NCI-H510A (cell line): ENCODE measurements around the gene RASGRF2.
"Not testable (repeated sequence)": the region's sequence is repeated elsewhere in the genome, so short reads cannot be mapped to it uniquely, and the experiment has no call there.

Source experiments
- DNase-seq: peaks from one replicate; lab custom pipeline; 2025; lab: John Stamatoyannopoulos, UW

RASGRF2 gene

DNA sequence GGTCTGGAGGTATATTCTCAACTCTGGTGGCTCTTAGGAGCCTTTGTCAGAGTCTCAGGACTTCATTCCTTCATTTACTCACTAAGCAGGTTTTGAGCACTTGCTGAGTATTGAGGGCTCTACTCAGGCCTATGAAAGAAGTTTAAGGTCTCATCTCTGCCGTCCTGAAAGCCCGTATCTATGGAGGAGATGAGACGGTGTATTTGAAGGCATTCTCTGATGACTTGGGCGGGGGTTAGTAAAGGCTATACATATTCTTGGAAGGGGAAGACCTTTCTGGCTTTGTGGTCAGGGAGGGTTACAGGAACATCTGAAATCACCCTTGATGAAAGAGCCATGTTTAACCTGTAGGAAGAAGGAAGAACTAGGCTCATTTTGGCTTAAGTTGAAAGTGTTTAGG, 21.9 kb downstream of the RASGRF2 start:
- no peak for DNase-seq

DNA sequence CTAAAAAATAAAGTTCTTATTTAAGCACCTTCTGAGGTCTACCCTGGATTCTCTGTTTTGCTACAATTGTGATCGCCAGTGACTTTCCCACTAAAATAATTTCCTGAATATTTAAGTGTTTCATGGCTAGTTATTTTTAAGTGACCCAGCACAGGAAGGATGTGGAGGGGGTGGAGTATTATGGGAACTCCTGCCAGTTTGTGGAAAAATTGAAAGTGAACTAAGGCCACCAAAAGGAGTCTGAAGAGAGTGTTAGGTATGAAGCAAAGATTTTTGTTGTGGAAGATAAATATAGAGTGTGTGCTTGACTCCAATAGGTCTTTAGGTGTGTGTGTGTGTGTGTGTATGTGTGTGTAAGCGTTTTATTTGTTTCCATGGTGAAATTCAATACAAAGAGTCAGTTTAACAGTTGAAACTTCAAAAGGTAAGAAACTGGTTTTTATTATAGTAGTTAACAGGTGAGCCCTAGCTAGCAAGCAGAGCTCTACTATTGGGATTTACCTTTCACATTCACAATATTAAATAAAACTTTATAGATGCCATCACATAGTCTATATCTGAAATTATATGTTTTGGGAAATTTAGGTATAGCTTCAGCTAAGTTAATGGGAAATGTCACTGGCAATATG, 25.6 kb downstream of the RASGRF2 start:
- no peak for DNase-seq

DNA sequence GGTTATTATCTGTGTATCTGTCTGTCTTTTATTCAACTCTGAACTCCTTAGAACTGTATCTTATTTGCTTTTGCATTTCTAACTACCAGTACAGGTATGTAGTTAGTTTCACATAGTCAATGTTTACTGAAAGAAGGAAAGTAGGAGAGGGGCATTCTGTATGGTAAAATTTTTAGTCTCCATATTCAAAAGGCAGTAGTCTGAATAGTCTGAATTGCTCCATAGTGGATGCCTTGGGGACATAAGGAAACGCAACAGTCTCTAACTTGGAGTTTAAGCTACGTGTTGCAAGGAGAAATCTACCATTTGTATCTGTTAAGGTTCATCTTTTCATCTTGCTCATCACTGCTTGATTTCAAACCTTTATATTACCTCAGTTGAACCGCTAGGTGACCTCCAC, 26.2 kb downstream of the RASGRF2 start:
- no peak for DNase-seq

GRCh38 chr5:80987078-80987766, 27.1 kb downstream of the RASGRF2 start:
- no peak for DNase-seq

DNA sequence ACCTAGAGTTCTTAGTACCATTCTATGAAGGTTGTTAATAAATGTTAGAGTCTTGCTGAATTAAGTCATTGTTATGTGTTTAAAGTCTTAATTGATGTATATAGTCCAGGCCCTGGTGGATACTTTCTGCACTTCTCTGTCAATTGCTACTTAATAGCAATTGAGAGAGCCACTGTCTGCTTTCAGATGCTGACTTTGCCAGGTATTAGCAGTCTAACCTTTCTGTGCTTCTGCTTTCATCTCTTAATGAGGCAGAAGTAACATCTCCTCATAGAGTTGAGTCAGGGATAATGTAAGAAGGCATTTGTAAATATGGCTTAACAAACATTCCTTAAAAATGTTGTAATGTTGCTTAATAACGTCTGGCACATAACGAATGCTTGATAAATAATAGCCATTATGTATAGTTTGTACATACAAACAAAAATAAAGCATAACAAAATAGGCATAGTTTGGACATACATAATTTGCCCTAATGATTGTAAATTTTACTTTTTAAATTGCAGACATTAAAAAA, 28.3 kb downstream of the RASGRF2 start:
- no peak for DNase-seq

DNA sequence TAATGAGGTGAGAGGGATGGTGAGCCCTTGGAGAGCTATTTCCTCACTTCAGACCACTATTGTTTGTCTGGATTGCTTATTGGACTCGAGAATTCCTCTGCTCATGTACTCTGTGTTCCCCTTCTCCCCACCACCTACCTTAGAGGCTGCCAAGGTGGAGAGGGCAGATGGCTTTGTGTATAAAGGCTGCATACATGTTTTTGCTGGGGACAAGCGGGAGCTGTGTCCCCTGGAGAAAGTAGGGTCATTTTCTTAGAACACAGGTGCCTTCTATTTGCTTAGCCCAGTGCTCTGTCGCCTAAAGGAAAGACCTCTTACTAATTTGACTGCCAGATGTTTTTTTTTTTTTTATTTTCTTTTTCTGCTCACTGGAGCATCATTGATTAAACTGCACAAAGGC, 29.7 kb downstream of the RASGRF2 start:
- no peak for DNase-seq

DNA sequence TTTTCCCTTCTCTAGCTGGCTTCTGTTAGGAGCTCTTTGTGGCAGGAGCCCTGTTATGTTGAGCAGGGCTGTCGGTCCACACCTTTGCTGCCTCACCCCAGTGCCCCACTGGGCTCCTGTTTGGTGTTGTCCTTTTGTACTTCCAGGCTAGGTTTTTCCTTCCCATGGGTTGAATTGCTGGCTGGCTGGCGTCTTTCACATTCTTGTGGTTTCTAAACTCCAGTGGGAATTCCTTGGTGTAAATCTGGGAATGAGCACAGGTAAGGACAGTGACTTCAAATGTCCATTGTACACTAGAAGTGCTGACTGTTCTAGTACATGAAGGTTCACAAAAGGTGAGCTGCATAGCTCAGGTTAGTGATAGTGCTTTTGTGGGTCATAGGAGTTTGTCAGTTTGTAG, 30.4 kb downstream of the RASGRF2 start:
- no peak for DNase-seq

GRCh38 chr5:80990971-80991370, 30.8 kb downstream of the RASGRF2 start:
- DNase-seq, result no peak

GRCh38 chr5:80995908-80996307, 35.7 kb downstream of the RASGRF2 start:
- no peak for DNase-seq

DNA sequence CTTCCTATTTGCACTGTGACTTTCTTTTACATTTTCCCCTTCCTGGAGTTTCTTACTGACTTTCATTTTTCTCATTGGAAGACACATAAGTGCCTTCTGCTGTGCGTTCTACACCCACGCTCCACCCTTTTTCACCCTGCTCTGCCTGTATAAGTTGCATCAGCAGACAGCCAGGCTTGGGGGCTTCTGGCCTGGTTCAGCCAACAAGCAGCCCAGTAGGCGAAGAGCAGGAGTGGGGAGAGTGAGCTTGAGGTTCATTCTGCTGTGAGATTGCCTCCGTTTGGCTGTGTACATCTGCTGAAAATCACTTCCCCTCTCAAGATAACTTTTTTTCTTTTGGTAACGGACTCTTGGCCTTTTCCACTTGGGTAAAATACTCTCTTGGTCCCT, 38.4 kb downstream of the RASGRF2 start:
- DNase-seq, result no peak

DNA sequence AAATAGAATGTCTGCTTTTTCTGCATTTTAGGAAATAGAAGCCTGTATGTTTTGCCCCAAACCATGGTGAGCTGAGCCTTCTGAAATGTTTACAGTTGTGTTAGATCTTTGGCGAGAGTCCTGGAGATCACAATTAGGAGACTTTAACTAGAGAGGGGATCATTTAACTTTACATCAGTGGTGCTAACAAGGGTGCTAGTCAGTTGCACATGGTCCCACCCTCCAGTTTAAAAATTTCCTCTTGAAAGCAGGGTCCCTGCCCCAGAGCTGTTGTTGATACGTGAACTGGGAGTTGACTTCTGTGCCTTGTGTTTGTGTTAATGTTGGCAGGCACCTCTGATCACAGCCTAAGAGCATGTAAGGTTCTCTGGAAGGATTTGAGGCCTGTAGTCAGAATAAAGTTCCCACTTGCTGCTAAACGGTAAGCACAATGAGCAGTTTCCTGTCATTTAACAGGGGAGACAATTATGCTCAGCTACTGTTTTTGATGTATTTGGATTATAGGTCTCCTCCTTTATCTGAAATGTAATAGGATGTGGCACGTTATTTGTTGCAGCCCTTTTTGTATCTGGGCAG, 43.7 kb downstream of the RASGRF2 start:
- no peak for DNase-seq

DNA sequence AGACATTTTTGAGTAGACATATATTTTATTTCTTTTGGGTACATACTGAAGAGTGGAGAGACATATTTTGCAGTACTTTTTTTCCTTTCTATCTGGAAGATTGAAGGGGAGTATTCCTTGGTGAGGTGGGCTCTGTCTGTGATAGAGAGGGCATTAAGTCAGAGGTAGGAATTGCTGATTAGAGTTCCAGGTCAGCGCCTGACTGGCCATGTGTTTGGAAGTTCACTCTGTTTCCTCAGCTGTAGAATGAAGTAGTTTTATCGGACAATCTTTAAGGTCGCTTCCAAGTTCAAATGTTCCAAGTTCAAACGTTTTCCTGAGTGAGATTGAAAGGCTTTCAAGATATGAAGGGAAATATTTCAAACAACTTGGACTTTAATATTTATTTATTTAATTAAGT, 45.5 kb downstream of the RASGRF2 start:
- no peak for DNase-seq

DNA sequence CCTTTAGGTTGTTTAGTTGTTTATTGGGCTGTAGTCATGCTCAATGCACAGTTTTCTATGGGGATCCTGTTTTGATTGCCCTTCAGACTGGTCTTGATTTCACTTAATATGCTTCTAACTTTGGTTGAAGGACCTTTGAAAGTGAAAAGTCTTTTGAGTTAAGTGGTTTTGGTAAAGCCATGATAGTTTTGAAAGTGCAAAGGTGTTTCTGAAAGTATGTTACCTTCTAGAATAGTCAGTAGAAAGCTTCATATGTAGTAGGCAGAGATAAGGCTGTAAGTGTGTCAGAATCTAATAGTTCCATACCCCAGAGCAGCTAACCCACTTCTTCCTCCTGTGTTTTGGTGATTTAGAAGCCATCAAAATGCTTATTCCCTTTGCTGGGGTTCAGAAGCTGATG, 46.1 kb downstream of the RASGRF2 start:
- no peak for DNase-seq

DNA sequence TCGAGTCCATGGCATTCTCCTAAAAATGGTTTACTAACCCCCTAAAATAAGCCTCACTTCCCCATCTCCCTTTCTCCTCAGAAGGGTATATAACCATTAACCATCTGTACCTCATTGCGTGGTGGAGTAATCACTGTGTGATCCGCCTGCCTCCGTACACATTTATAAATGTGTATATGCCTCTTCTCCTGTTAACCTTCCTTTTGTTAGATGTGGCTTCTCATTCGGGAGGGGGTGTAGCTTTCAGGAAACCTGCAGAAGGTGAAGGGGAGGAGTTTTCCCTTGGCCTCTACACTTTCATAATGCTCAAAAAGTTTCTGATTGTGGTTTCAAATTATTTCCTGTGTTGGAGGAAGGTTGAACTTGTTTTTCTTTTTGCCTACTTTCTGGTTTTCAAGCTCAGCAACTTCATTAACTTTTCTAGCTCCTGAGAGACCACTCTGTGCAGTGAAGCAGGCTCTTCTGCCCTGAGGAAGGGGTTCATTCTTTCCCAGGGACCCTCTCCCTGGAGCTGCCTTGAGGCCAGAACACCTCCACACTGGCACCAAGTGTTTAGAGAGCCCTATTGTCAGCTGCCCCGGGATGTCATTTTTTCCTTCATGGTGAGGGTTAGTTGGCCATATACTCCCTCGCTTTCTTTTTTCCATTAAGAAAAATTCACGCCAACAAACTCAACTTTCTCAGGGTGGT, 46.9 kb downstream of the RASGRF2 start:
- no peak for DNase-seq

GRCh38 chr5:81007637-81008027, 47.5 kb downstream of the RASGRF2 start:
- DNase-seq, result no peak

- no peak for DNase-seq
These were observed 50.4 kb downstream of the RASGRF2 start for GRCh38 chr5:81010336-81011169.

DNA sequence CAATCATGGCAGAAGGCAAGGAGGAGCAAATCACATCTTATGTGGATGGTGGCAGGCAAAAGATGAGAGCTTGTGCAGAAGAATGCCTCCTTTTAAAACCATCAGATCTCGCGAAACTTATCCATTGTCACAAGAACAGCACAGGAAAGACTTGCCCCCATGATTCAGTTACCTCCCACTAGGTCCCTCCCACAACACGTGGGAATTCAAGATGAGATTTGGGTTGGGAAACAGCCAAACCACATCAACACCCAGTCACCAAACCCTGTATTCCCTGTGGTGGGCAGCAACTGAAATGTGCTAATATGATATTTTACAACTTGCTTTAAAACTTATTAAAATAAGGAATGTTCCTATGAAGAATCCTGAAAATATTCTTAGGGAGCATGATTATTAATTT, 54.2 kb downstream of the RASGRF2 start:
- DNase-seq, result no peak

DNA sequence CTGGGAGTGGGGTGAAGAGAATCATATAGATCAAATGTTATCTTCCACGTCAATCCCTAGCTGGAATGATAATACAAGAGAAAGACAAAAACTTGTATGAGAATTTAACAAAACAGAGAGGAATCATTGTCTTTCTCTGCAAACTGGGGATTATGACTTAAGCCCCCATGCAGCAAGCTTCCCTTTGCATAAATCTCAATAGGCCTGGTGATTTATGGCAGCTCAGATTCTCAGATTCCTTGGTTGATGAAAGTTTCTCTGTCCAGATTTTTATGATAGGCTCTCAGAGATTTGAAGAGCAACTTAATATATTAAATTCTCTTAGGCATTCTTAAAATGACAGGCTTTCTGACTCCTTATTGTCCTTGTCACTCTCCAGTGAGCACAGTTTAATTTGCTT, 56.0 kb downstream of the RASGRF2 start:
- no peak for DNase-seq

DNA sequence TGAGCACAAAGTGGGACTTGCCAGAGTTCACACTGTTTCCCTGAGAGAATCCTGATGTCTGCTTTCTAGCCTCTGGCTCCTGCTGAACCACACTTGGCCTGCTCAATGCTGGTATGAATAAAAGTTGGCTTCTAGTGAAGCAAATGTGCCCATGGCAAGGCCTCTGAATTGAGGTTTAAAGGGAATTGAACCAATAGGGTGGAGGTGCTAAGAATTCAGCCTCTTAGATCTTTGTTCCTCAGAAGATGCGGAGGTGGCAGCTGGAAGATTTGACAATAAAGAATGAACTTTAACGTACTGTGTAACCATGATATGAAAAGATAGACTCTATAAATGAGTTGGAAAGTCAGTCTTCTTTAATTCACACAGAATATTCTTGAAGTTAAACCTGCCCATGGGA, 57.2 kb downstream of the RASGRF2 start:
- no peak for DNase-seq

DNA sequence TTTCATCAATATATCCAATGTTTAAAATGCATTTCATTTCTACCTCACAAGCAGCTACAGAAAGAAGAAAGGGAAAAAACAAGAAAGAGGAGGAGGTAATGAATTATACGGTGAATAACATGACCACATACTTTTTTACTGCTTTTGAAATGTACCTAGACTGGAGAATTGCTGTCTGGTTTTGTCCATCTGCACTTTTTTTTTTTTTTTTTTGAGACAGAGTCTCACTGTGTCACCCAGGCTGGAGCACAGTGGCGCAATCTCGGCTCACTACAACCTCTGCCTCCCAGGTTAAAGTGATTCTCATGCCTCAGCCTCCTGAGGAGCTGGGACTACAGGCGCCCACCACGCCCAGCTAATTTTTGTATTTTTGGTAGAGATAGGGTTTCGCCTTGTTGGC, 58.4 kb downstream of the RASGRF2 start:
- not testable (repeated sequence) for DNase-seq

DNA sequence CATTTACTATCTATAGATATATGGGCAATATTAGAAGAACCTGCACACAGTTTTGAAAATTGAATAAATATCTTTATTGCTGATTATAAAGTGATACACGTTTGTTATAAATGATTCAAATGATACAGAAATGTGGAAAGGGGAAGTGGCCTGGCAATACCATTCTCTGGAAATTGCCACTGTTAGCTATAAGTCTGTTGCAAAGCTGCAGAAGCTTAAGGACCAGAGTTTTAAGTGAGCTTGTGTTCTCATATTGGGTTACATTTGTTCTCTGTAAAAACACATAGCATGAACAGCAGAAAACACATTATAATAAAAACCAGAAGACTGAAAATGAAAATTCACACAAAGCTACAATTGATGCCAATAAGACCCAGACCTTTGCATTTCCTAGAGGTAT, 59.6 kb downstream of the RASGRF2 start:
- no peak for DNase-seq
